ENCODE results near the gene BCAT1.
"Not testable (repeated sequence)": the region's sequence is repeated elsewhere in the genome, so short reads cannot be mapped to it uniquely, and the experiment has no call there.

BCAT1 gene

DNA sequence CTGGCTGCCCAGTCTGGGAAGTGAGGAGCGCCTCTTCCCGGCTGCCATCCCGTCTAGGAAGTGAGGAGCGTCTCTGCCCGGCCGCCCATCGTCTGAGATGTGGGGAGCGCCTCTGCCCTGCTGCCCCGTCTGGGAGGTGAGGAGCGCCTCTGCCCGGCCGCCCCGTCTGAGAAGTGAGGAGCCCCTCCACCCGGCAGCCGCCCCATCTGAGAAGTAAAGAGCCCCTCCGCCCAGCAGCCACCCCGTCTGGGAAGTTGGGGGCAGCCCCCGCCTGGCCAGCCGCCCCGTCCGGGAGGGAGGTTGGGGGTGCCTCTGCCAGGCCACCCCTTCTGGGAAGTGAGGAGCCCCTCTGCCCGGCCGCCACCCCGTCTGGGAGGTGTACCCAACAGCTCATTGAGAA, 22.8 kb downstream of the BCAT1 start:
- DNase-seq: not testable (repeated sequence)

- DNase-seq: no peak
Measured at GRCh38 chr12:24922090-24922489, 26.8 kb downstream of the BCAT1 start.

DNA sequence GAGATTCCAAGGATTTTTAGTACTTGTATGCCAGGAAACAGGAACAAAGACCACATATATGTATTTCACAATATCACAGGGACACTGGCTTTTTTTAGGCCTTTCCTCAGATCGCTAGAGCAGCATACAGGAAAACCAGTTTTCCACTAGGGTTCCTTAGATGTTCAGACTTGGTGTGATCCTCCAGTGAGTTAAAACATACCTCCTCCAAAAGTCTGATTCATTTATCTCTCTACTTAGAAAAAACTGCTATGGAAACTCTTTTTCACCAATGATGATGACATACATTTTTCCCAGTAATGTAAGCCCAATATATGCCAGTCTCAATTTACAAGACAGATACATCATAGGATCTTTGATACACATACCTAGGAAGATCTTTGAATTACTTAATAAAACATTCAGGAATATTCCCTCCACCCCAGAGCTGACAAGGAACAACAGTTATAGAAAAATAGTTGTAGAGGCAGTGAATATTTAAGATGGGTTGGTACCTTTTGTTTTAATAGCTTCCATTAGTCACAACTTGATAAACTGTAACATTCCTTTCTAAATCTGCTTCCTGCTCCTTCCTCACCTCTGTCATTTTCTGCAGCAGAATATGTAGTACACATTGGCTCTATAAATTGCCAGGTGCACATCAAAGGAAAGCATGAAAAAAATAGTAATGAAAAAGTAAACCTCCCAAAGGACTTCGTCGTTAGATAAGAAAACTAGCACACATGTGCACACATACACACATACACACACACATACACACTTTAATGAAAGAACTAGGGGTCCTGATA, 27.5 kb downstream of the BCAT1 start:
- DNase-seq: no peak

DNA sequence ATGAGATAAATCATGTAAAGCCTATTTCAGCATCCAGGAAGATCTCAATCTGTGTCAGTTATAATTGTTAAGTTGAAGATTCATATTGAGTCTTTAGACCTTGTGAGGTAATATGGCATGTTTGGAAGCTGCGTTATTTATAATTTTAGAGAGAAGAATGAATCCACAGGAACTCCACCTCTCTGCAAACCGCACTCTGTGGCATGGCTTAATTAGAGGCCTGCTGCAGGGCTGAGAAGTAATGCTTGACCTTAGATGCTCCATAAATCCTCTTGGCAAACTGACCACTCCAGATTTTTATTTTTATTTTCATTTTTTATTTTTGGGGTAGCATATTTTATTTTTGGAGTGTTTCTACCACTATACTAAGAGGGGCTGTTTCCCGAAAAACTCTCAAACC, 28.8 kb downstream of the BCAT1 start:
- no peak for DNase-seq

DNA sequence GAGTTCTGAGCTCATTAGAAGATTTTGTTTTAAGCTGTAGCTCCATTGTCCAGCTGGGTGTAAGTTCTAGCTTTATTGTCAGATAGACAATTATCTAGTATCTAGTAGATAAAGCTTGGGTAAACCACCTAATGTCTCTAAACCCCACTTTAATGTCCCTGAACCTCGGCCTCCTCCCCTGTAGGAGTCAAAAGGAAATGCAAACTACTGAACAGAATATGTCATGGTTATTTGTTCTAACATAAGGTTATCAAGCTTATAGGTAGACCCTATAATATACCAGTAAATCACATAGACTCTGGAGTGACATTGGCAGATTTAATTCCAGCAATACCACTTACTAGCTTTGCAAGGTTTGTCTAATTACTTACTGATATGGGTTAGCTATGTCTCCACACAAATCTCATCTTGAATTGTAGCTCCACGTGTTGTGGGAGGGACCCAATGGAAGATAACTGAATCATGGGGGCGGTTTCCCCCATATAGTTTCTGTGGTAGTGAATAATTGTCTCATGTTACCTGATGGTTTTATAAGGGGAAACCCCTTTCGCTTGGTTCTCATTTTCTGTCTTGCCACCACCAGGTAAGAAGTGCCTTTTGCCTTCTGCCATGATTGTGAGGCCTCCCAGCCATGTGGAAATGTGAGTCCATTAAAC, 29.4 kb downstream of the BCAT1 start:
- DNase-seq: no peak

DNA sequence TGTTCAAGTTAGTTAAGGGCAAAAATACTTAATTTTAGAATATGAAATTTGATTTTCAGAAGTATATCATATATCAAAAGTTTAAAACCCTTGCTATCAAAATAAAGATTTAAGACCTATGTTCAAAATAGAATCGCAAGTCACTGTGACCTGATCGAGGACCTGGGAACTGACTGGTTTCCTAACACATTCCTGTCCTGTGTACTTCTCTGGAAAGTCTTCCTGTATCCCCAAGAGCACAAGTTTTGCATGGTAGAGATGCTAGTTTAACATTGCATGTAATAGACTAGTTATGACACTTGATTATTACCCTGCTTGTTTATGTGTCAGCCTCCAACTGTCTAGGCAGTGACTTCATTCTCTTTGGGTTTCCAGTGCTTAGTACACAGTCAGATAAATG, 30.3 kb downstream of the BCAT1 start:
- no peak for DNase-seq

DNA sequence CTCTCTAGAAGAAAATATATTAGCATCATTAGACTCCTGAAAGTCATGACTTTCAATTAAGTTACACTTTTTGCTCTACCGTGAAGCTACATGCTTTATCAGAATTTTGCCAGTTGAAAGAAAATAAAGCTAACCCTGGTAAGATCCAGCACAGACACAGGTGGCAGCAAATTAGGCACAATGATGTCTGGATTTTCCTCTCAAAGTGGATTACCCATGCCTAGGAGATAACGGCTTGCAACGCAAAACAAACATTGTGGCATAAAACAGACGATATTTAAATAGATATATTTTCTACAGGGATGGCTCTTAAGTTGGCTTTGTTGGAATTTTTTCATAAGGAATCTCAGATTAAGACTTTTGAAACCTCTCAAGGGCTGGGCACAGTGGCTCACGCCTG, 33.4 kb downstream of the BCAT1 start:
- no peak for DNase-seq

- no peak for DNase-seq
Measured at GRCh38 chr12:24913953-24914352, 34.9 kb downstream of the BCAT1 start.

- peak; percentile 71 for DNase-seq
Measured at GRCh38 chr12:24913130-24913529, 35.8 kb downstream of the BCAT1 start.

DNA sequence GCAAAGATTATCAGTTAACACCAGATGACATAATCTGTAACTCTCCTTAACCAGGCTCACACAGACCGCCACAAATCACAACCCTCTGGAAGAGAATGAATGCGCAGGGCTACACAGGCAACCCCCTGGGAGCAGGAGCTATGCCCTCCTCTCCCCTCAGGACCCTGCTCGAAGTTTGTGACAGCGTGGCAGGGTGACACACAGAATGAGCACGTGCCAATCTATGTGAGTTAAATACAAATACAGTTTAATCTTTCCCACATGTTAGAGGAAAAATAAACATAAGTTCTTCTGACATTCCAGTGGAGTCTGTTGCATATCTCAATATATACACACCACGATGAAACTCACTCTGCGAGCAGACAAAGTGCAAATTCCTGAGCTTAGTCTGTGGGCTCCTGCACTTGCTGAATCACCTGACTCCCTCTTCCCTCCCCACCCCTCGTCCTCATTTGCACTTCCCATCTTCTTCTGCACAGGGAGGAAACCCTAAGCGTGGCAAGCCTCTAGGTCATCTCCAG, 37.6 kb downstream of the BCAT1 start:
- DNase-seq: no peak

DNA sequence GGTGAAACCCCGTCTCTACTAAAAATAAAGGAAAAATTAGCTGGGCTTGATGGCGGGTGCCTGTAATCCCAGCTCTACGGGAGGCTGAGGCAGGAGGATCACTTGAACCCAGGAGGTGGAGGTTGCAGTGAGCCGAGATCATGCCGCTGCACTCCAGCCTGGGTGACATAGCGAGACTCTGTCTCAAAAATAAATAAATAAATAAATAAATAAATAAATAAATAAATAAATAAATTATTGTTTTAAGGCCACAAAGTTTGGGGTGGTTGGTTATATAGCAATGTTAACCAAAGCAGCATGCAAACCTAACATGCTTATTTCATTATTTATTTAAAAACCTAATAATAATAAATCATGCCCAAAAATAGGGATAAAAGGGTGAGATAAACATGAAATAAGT, 38.7 kb downstream of the BCAT1 start:
- DNase-seq: not testable (repeated sequence)

- DNase-seq: no peak
Measured at GRCh38 chr12:24909667-24910066, 39.2 kb downstream of the BCAT1 start.

DNA sequence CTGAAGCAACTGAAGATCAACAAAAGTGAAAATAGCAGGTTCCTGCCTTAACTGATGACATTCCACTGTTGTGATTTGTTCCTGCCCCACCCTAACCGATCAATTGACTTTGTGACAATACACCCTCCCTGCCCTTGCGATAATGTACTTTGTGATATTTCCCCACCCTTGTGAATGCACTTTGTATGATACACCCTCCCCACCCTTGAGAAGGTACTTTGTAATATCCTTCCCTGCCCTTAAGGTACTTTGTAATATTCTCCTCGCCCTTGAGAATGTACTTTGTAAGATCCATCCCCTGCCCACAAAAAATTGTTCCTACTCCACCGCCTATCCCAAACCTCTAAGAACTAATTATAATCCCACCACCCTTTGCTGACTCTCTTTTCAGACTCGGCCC, 41.4 kb downstream of the BCAT1 start:
- no peak for DNase-seq

GRCh38 chr12:24906141-24906540, 42.8 kb downstream of the BCAT1 start:
- DNase-seq: no peak

GRCh38 chr12:24905431-24905830, 43.5 kb downstream of the BCAT1 start:
- no peak for DNase-seq

GRCh38 chr12:24904871-24905270, 44.0 kb downstream of the BCAT1 start:
- DNase-seq: no peak

- DNase-seq: no peak
Measured at GRCh38 chr12:24903329-24904088, 45.4 kb downstream of the BCAT1 start.

DNA sequence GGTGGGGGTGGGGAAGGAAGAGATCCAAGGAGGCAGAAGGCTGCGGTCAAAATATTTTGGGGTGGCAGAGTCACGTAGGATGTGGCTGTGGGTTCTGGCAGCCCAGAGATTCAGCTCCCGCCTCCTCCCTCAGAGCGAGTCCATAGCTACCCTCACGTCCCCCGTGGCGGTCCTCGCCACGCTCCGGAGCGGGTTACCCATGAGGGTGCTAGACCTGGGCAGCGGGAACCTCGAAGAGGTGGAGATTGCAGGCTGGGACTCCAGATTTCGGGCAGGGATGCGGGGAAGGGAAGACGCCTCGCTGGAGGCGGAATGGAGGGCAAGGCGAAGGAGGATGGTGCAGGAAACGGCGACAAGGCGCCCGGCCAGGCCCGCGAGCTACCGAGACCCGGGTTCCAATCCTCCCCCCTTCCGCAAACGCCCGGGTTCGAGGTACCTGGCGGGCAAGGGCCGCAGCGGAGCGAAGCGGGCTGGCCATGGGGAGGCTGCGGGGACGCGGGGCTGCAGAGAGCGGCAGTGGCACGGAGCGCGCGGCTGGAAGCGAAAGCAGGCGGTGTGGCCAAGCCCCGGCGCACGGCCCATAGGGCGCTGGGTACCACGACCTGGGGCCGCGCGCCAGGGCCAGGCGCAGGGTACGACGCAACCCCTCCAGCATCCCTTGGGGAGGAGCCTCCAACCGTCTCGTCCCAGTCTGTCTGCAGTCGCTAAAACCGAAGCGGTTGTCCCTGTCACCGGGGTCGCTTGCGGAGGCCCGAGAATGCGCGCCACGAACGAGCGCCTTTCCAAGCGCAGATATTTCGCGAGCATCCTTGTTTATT, 46.2 kb downstream of the BCAT1 start:
- DNase-seq: no peak

GRCh38 chr12:24901576-24902461, 47.1 kb downstream of the BCAT1 start:
- no peak for DNase-seq

GRCh38 chr12:24900196-24900595, 48.7 kb downstream of the BCAT1 start:
- DNase-seq: no peak

- no peak for DNase-seq
Measured at GRCh38 chr12:24899503-24900075, 49.3 kb downstream of the BCAT1 start.

Measured in NCI-H446 treated with DMSO at 0.1 percent for 48 hours (cell line).